ENCODE measurements around the gene ASNS. TPM values are rescaled to one million over a fixed set of nuclear protein-coding genes. Genes with fewer than 3 reads are reported as not detected.

ASNS gene
- polyA plus RNA-seq, 1 of the 3 experiments (the other 2 are of a cell fraction) = 11.8 TPM

DNA sequence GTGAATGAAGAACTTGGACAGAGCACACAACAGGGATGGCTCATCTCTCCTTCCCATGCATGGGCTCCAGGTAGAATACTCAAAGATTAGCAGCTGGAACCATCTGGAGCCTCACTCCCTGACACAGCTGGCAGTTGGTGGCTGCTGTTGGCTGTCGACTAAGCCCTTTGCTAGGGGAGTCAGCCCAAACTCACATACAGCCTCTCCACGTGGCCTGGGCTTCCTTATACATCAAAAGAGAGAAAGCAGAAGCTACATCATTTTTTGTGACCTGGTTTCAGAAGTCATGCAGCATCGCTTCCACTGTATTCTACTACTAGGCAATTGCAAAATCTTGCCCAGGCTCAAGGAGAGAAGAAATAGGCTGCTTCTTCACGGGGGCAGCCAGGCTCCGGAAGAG, 24.4 kb downstream of the ASNS start:
- ChIA-PET POLR2A (no interaction called here), CTCF (interaction anchor here (0.6 to 3.2 kb wide), 9 partner anchors 11 to 1119 kb away, joined by 3 to 31 read pairs (median 4); partner anchors contain the start of gene SDHAF3)
- H3K79me2 ChIP-seq (ENCODE audit: insufficient read depth) = no peaks in the 10 kb centered on the region
- H2AFZ ChIP-seq (ENCODE audit: low read depth) = no peak overlapping the region
- peaks cover 14% of the 10 kb centered on the region in 2 experiments for H3K36me3 ChIP-seq (replicated peaks in 1 of 2; ENCODE audit: control insufficient read depth in 1 of 2, insufficient read depth in 2 of 2, low read length in 1 of 2)
- no peaks in the 10 kb centered on the region for H3K9me2 ChIP-seq
- no peaks in the 10 kb centered on the region for H3F3A ChIP-seq (replicated peaks; ENCODE audit: insufficient read depth)
- no peak overlapping the region for H3K27ac ChIP-seq (ENCODE audit: low read depth in 2 of 2, low read length in 1 of 2)
- no peak overlapping the region for H3K4me2 ChIP-seq
- no peaks in the 10 kb centered on the region for H3K4me1 ChIP-seq (ENCODE audit: control insufficient read depth in 1 of 2, insufficient read depth in 2 of 2, low read depth in 1 of 2, low read length in 1 of 2)
- no peaks in the 10 kb centered on the region for H3K9me3 ChIP-seq
- no peaks in the 10 kb centered on the region for H3K27me3 ChIP-seq (ENCODE audit: insufficient read depth)
- TF ChIP-seq REST (IDR thresholded peaks at IDR 0.05; ENCODE audit: low read depth, low read length) (no peak), SIN3A (IDR thresholded peaks at IDR 0.05; ENCODE audit: borderline replicate concordance, low read depth, low read length) (no peak), RAD21 (IDR thresholded peaks at IDR 0.05; ENCODE audit: low read length) (no peak), MAX (IDR thresholded peaks at IDR 0.05; ENCODE audit: low read depth) (no peak), YY1 (IDR thresholded peaks at IDR 0.05; ENCODE audit: low read depth) (no peak), EZH2phosphoT487 (IDR thresholded peaks at IDR 0.05; ENCODE audit: borderline replicate concordance, low read depth) (no peak), GATA2 (CRISPR knock-in tag; IDR thresholded peaks at IDR 0.05) (no peak), NRF1 (IDR thresholded peaks at IDR 0.05; ENCODE audit: low read depth, low read length) (no peak), ELF1 (IDR thresholded peaks at IDR 0.05) (no peak), GABPA (IDR thresholded peaks at IDR 0.05; ENCODE audit: low read depth) (no peak), TAF1 (IDR thresholded peaks at IDR 0.05; ENCODE audit: borderline replicate concordance, low read depth, low read length) (no peak), FOXJ3 (CRISPR knock-in tag; IDR thresholded peaks at IDR 0.05) (no peak), FOSL2 (IDR thresholded peaks at IDR 0.05; ENCODE audit: borderline replicate concordance, low read depth) (no peak), ZBTB33 (IDR thresholded peaks at IDR 0.05; ENCODE audit: borderline replicate concordance, low read depth) (no peak), NFIC (IDR thresholded peaks at IDR 0.05; ENCODE audit: borderline replicate concordance) (no peak)
- no peak overlapping the region for H3K4me3 ChIP-seq (ENCODE audit: low read depth in 2 of 2, low read length in 1 of 2)
- WGBS (ENCODE audit: low lambda C conversion rate) = 36% methylated on average over 5 of the region's 5 CpGs
- H4K20me1 ChIP-seq (ENCODE audit: insufficient read depth) = no peaks in the 10 kb centered on the region
- H3K9ac ChIP-seq = no peak overlapping the region
- DNase-seq = no peak

Data from SK-N-SH (cell line).